Mammary microvascular endothelial cell (primary cell): Measurements from ENCODE around the gene TYROBP. TPM values are rescaled to one million over a fixed set of nuclear protein-coding genes. Genes with fewer than 3 reads are reported as not detected.

Experiments
- total RNA-seq: library from RNA; depleted of rRNA; stranded (reverse); fragments of >200 nt; gene quantifications from 2 replicates; pipeline ENCODE4 v1.2.3, GENCODE V29; 2015

TYROBP gene
- total RNA-seq, result not detected in 2 replicates

GRCh38 chr19:35908010-35908441 is at the start of gene TYROBP:
TSS of gene TYROBP (minus strand) at chr19:35908295. CDS start at chr19:35908228, 67 bp downstream.

GRCh38 chr19:35935911-35936737 is 28.0 kb upstream of the TYROBP start, which contains the start of gene LRFN3:
TSS of gene LRFN3 (plus strand) at chr19:35936374. CDS start at chr19:35939426, 3,052 bp downstream.

GRCh38 chr19:35901854-35902661 is 6.0 kb downstream of the TYROBP start, which contains the start of gene HCST:
TSS of gene HCST (plus strand) at chr19:35902529. CDS start at chr19:35902594, 65 bp downstream.

GRCh38 chr19:35868172-35868822 is 39.8 kb downstream of the TYROBP start, which contains the start of gene APLP1:
TSS of gene APLP1 (plus strand) at chr19:35868574. CDS start at chr19:35868637, 63 bp downstream.

GRCh38 chr19:35856546-35857149 is 51.4 kb downstream of the TYROBP start, which contains the start of gene KIRREL2:
TSS of gene KIRREL2 (plus strand) at chr19:35856911. CDS start at chr19:35857120, 209 bp downstream.

Other genes starting within 250 kb of the TYROBP start
- gene UPK1A, start 241.8 kb downstream of the TYROBP start, total RNA-seq, result not detected in 2 replicates
- not detected in 2 replicates for gene ZBTB32, start 203.7 kb downstream of the TYROBP start, total RNA-seq
- gene KMT2B, start 190.3 kb downstream of the TYROBP start, total RNA-seq, result 8.9 and 10.5 TPM in 2 replicates
- gene IGFLR1, start 165.8 kb downstream of the TYROBP start, total RNA-seq, result 14.1 and 16.2 TPM in 2 replicates
- 2.1 and 2.7 TPM in 2 replicates for gene U2AF1L4, start 162.9 kb downstream of the TYROBP start, total RNA-seq
- 17.9 and 32.1 TPM in 2 replicates for gene PSENEN, start 162.6 kb downstream of the TYROBP start, total RNA-seq
- gene LIN37, start 159.7 kb downstream of the TYROBP start, total RNA-seq, result 8.8 and 12.2 TPM in 2 replicates
- 0.25 TPM in 1 of 2 replicates, not detected in the other for gene HSPB6, start 151.3 kb downstream of the TYROBP start, total RNA-seq
- gene PROSER3, start 150.1 kb downstream of the TYROBP start, total RNA-seq, result 9.4 and 13.3 TPM in 2 replicates
- gene ARHGAP33, start 132.7 kb downstream of the TYROBP start, total RNA-seq, result 2.1 and 2.6 TPM in 2 replicates
- not detected in 2 replicates for gene PRODH2, start 95.5 kb downstream of the TYROBP start, total RNA-seq
- not detected in 2 replicates for gene NPHS1, start 55.8 kb downstream of the TYROBP start, total RNA-seq
- not detected in 2 replicates for gene KIRREL2, start 51.4 kb downstream of the TYROBP start, total RNA-seq
- 3.9 and 7.4 TPM in 2 replicates for gene APLP1, start 39.7 kb downstream of the TYROBP start, total RNA-seq
- 2.2 and 2.7 TPM in 2 replicates for gene NFKBID, start 7.8 kb downstream of the TYROBP start, total RNA-seq
- not detected in 2 replicates for gene HCST, start 5.8 kb downstream of the TYROBP start, total RNA-seq
- gene LRFN3, start 28.1 kb upstream of the TYROBP start, total RNA-seq, result 4.5 and 5.2 TPM in 2 replicates
- 17.8 and 19.1 TPM in 2 replicates for gene SDHAF1, start 86.9 kb upstream of the TYROBP start, total RNA-seq
- not detected in 2 replicates for gene SYNE4, start 100.5 kb upstream of the TYROBP start, total RNA-seq
- 21.0 and 23.0 TPM in 2 replicates for gene ALKBH6, start 105.9 kb upstream of the TYROBP start, total RNA-seq
- 1.9 and 2.1 TPM in 2 replicates for gene CLIP3, start 124.6 kb upstream of the TYROBP start, total RNA-seq
- gene THAP8, start 146.0 kb upstream of the TYROBP start, total RNA-seq, result 5.8 and 6.0 TPM in 2 replicates
- gene WDR62, start 146.6 kb upstream of the TYROBP start, total RNA-seq, result 9.1 and 10.9 TPM in 2 replicates
- not detected in 2 replicates for gene OVOL3, start 202.8 kb upstream of the TYROBP start, total RNA-seq
- gene POLR2I, start 206.6 kb upstream of the TYROBP start, total RNA-seq, result 46.2 and 58.1 TPM in 2 replicates
- gene TBCB, start 207.2 kb upstream of the TYROBP start, total RNA-seq, result 272 and 320 TPM in 2 replicates
- gene CAPNS1, start 231.8 kb upstream of the TYROBP start, total RNA-seq, result 265 and 334 TPM in 2 replicates
- 20.4 and 29.4 TPM in 2 replicates for gene COX7A1, start 244.2 kb upstream of the TYROBP start, total RNA-seq